ENCODE measurements around the gene MYO9A.

GRCh38 chr15:71891026-71891425, 226.9 kb downstream of the MYO9A start:
- no peak for TF ChIP-seq CTCF (IDR thresholded peaks at IDR 0.05)
- no peak for TF ChIP-seq POLR2A (IDR thresholded peaks at IDR 0.05)

All from thyroid gland (tissue), 4 donors.